KBM-7 (cell line): ENCODE data around the gene CXCL10.

ENCODE experiments used
- DNase-seq: peaks from one replicate; pipeline ENCODE4 v3.0.0-alpha.2; 2015
- in situ Hi-C: fragments of 300-500 bp; cut with MboI; formaldehyde crosslinking; loops from 2 replicates; pipeline ENCODE4 v1.14.3; 2020; ENCODE audit warnings: low sequenced_read_pairs, low pct_unique_long_range_greater_than_20kb, mixed read lengths

CXCL10 gene

GRCh38 chr4:76035799-76036380 is 12.6 kb upstream of the CXCL10 start, which contains the start of gene CXCL11:
Gene CXCL11 (minus strand): TSS chr4:76036070. CDS start chr4:76035987, 83 bp downstream.
- no peak for DNase-seq

GRCh38 chr4:76035141-76035540 is 11.8 kb upstream of the CXCL10 start:
- DNase-seq: no peak
- in situ Hi-C loops: no loop called here

More at GRCh38 chr4:76035799-76036380, 12.6 kb upstream of the CXCL10 start, which contains the start of gene CXCL11:
- in situ Hi-C loops: no loop called here

GRCh38 chr4:76029300-76029699 is 6.0 kb upstream of the CXCL10 start:
- in situ Hi-C loops: no loop called here

GRCh38 chr4:76028350-76028765 is 5.1 kb upstream of the CXCL10 start:
- in situ Hi-C loops: no loop called here
- peak; percentile 62 for DNase-seq

More at GRCh38 chr4:76029300-76029699, 6.0 kb upstream of the CXCL10 start:
- DNase-seq: no peak

GRCh38 chr4:76024065-76024464 is 768 bp upstream of the CXCL10 start:
- peak; percentile 9 for DNase-seq
- in situ Hi-C loops: no loop called here

- in situ Hi-C loops: no loop called here
- no peak for DNase-seq
Observed at GRCh38 chr4:76022677-76023076, 620 bp downstream of the CXCL10 start.

GRCh38 chr4:76022031-76022430 is 1.3 kb downstream of the CXCL10 start:
- in situ Hi-C loops: no loop called here
- DNase-seq: no peak

- no peak for DNase-seq
- in situ Hi-C loops: no loop called here
Observed at GRCh38 chr4:76017056-76017686, 6.1 kb downstream of the CXCL10 start.

GRCh38 chr4:76016393-76016792 is 6.9 kb downstream of the CXCL10 start:
- no peak for DNase-seq
- in situ Hi-C loops: no loop called here

GRCh38 chr4:76013540-76013939 is 9.8 kb downstream of the CXCL10 start:
- in situ Hi-C loops: no loop called here
- no peak for DNase-seq

- in situ Hi-C loops: no loop called here
- DNase-seq: no peak
Observed at GRCh38 chr4:76012388-76012801, 10.9 kb downstream of the CXCL10 start.

- DNase-seq: no peak
- in situ Hi-C loops: no loop called here
Observed at GRCh38 chr4:76011700-76012387, 11.5 kb downstream of the CXCL10 start.

GRCh38 chr4:76011018-76011670 is 12.2 kb downstream of the CXCL10 start:
- in situ Hi-C loops: no loop called here
- no peak for DNase-seq

- in situ Hi-C loops: no loop called here
- no peak for DNase-seq
Observed at GRCh38 chr4:76010576-76010975, 12.7 kb downstream of the CXCL10 start.

GRCh38 chr4:76009311-76009710 is 14.0 kb downstream of the CXCL10 start:
- DNase-seq: no peak
- in situ Hi-C loops: no loop called here

- in situ Hi-C loops: no loop called here
- DNase-seq: no peak
Observed at GRCh38 chr4:76007089-76007862, 16.0 kb downstream of the CXCL10 start, which contains the start of gene CXCL9. Gene CXCL9 (minus strand): TSS chr4:76007509. CDS start chr4:76007449, 60 bp downstream.

GRCh38 chr4:76003620-76004019 is 19.7 kb downstream of the CXCL10 start:
- in situ Hi-C loops: no loop called here
- DNase-seq: no peak

GRCh38 chr4:76003035-76003434 is 20.3 kb downstream of the CXCL10 start:
- no peak for DNase-seq
- in situ Hi-C loops: no loop called here

- in situ Hi-C loops: no loop called here
- peak; percentile 68 for DNase-seq
Observed at GRCh38 chr4:76002176-76002575, 21.1 kb downstream of the CXCL10 start.
